DMS53 (cell line): ENCODE measurements around the gene SELENOW.
"Not testable (repeated sequence)": the region's sequence is repeated elsewhere in the genome, so short reads cannot be mapped to it uniquely, and the experiment has no call there.

Experiments used
- DNase-seq: peaks from one replicate; lab custom pipeline; 2025; lab: John Stamatoyannopoulos, UW

SELENOW gene

DNA sequence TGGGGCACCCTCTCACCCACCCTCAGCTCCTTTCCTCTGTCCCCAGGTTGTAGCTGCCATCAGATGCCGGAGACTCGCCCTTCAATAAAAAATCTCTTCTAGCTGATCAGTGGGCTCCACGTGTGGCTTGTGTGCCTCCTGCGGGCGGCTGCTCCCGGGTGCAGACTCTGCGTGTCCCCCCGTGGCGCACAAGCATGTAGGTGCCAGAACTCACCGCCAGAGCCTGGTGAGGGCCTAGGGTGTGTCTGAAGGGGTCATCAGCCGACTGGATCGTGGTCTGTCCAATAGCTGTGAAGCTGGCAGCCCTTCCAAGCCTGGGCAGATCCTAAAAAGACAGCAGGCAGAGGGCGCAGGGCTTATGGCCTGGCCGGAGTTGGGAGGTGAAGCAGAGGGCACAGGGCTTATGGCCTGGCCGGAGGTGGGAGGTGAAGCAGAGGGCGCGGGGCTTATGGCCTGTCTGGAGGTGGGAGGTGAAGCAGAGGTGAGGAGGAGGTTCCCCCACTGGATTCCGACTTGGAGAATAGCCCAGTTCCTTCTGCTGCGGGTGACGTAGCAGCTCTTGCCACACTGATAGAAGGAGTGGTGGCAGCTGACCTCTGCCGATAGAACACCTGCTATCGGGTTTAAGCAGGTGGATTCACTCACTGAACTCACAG lies 21.4 kb upstream of the SELENOW start:
- no peak for DNase-seq

GRCh38 chr19:47757617-47758442 lies 20.7 kb upstream of the SELENOW start:
- no peak for DNase-seq

- DNase-seq: no peak
Measured at GRCh38 chr19:47758443-47758804, 20.1 kb upstream of the SELENOW start.

GRCh38 chr19:47760632-47760999 lies 17.9 kb upstream of the SELENOW start:
- no peak for DNase-seq

DNA sequence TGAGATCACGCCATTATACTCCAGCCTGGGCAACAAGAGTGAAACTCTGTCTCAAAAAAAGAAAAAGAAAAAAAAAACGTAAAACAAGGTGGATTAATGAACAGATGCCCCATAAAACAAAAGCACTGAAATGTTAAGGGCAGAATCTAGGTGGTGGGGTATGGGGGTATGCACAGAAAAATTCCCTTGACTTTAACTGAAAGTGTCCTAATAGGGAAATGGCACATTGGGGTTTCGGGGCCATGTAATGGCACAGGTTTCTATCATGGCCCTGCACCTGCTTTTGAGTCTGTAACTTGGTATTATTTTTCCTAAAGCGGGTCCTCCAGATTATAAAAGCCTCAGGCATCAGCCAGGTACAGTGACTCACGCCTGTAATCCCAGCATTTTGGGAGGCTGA lies 16.9 kb upstream of the SELENOW start:
- DNase-seq: no peak

GRCh38 chr19:47762151-47762550 lies 16.4 kb upstream of the SELENOW start:
- DNase-seq: no peak

- DNase-seq: peak; percentile 33
Measured at GRCh38 chr19:47762615-47763308, 15.7 kb upstream of the SELENOW start.

DNA sequence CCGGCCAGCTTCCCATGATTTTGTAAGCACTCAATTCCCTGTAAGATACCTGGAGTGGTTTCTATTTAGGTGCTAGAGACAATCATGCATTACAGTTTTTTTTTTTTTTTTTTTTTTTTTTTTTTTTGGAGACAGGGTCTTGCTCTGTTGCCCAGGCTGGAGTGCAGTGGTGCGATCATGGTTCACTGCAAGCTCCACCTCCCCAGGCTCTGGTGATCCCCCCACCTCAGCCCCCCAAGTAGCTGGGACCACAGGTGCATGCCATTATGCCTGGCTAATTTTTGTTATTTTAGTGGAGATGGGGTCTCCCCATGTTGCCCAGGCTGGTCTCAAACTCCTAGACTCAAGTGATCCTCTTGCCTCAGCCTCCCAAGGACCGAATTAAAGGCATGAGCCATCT lies 13.8 kb upstream of the SELENOW start:
- not testable (repeated sequence) for DNase-seq

DNA sequence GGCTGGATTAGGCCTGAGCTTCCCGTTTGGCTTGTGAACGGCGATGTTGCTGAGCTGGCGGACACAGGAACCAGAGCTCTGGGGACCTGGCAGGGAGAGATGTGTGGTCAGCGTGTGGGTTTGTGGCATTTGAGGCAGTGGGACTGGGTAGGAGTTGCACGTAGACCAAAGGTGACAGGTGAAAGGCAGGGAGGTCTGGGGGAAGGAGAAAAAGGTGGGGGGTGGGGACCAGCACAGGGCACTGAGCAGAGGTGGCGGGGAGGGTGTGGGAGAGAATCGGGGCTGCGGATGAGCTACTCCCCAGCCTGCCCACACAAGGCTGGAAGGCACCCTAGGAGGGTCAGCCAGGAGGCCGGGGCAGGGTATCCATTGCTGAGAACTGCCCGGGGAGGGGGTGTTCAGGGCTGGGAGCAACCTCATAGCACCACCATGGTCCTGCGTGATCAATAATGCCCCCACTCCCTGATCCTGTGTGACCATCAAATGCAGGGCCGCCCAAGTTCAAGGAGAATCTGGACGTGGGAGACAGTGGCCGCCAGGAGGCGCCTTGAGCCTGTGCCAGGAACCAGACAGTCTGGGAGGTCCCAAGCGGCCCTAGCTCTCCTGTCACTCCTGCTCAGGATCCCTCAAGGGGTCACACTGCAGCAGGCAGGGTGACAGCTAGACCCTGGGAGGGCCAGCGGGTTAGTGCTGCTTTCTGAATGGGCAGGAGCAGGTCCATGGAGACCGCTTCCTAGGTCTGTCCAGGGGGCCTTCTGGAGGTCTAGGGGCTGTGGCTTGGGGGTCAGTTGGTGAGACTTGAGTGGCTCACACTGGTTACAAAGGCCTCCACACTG lies 12.8 kb upstream of the SELENOW start:
- DNase-seq: peak; percentile 87

DNA sequence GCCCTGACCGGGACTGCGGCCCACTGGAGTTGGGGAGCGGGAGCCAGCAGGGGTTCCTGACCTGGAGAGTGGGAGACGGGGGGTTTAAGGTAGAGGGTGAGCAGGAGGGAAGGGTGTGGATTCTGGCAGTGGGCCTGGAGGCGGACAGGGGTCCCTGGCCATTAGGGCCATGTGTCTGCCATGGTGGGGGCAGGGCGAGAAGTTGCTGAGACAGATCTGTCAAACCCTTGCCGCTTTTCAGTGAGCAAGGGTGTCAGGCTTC lies 12.2 kb upstream of the SELENOW start:
- no peak for DNase-seq

DNA sequence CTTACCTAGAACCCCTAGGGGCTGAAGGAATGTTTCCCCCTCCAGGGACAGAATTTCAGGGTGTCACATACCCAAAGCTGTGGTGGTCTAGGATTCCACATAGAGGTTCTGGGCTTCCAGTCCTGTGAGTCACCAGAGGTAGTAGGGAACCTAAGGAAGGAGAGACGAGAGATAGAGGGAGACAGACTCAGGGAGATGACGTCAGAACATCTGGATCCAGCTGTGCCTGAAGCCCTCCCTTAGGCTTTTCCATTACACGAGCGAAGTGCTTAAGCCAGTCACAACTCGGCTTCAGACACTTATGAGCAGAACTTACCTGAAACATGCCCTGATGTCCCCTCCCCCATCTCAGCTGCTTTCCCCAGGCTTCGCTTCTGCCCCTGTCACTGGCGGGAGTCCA lies 11.8 kb upstream of the SELENOW start:
- DNase-seq: no peak

- DNase-seq: no peak
Measured at GRCh38 chr19:47767349-47767748, 11.2 kb upstream of the SELENOW start.

- DNase-seq: peak; percentile 32
Measured at GRCh38 chr19:47768604-47769003, 9.9 kb upstream of the SELENOW start.

DNA sequence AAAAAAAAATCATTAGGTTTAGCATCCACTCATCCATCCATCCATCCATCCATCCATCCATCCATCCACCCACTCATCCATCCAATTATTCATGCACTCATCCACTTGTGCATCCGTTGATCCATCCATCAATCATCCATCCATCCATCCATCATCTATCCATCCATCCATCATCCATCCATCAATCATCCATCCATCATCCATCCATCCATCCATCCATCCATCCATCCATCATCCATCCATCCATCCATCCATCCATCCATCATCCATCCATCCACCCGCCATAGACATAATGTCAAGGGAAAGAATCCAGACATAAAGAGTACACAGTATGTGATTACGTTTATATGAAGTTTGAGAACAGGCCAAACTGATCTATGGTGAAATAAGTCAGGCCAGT lies 9.0 kb upstream of the SELENOW start:
- no peak for DNase-seq

GRCh38 chr19:47771291-47771690 lies 7.2 kb upstream of the SELENOW start:
- DNase-seq: not testable (repeated sequence)

- peak; percentile 99 for DNase-seq
Measured at GRCh38 chr19:47776568-47776967, 1.9 kb upstream of the SELENOW start.

- DNase-seq: not testable (repeated sequence)
Measured at GRCh38 chr19:47777245-47778048, 1.1 kb upstream of the SELENOW start.

DNA sequence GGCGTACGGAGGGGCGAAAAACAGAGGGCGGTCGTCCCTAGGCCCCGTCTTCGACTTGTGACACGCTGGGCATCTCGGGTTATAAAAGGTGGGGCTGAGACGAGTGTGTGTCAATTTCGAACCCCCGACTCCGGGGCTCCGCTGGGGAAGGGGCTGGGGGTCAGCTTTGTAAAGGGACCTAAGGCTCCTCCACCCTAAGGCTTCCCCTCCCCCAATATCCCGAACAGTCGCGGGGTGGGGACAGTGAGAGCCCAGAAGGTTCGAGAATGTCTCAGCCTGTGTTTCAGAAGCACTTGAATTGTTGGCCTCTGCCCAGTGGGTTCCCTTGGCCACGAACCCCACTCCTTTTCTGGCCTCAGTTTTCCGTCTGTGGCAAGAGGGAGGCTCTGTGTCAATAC lies 450 bp downstream of the SELENOW start:
- DNase-seq: peak; percentile 48

DNA sequence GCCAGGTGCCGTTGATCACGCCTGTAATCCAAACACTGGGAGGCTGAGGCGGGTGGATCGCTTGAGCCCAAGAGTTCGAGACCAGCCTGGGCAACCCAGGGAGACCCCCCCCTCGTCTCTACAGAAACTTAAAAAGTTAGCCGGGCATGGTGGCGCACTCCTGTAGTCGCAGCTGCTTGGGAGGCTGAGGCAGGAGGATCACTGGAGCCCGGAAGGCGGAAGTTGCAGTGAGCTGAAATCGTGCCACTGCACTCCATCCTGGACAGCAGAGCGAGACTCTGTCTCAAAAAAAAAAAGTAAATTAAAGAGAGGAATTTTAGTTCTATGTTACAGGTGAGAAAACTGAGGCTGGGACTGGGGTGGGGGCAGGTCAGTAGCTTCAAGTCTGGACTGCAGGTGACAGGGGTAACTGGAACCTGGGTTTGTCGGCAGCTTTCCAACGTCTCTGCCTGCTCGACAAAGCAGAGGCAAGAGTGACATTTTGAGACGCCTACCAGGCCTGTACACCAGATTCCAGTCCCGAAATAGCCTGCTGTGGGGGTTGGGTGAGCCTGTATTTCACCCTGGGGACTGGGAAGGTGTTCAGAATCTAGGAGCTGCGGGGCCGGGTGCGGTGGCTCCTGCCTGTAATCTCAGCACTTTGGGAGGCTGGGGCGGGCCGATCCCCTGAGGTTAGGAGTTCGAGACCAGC lies 1.2 kb downstream of the SELENOW start:
- no peak for DNase-seq

DNA sequence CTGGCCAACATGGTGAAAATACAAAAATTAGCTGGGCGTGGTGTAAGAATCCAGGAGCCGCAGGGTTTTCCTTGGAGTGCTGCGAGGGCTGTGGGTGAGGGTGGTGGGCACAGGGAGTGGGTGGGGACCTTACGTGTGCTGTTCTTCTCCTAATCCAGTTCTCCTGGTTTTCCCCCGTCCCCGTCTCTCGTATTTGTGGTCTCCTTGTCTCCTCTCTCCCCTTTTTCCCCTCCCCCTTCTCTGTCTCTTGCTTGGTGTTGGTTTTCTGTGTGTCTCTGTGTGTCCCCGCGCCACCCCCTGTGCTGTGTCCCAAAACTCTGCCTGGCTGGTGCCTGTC lies 1.7 kb downstream of the SELENOW start:
- DNase-seq: no peak

DNA sequence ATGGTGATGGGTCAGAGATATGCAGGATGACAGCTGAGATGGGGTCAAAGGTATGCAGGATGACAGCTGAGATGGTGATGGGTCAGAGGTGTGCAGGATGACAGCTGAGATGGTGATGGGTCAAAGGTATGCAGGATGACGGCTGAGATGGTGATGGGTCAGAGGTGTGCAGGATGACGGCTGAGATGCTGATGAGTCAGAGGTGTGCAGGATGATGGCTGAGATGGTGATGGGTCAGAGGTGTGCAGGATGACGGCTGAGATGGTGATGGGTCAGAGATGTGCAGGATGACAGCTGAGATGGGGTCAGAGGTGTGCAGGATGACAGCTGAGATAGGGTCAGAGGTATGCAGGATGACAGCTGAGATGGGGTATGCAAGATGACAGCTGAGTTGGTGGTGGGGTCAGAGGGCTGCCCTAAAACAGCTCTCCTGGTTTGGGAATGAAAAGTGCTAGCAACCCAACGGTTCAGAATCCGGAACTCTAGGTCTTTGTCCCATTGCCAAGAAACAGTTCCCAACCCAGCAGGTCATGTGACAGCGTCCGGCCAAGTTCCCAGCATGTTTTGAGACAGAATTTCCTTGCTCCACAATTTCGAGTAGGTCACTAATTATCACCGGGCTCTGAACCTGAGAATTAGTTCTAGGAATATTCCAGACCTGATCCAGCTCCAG lies 3.2 kb downstream of the SELENOW start:
- no peak for DNase-seq
